ENCODE data around the gene DIP2B. TPM values are rescaled to one million over a fixed set of nuclear protein-coding genes. Genes with fewer than 3 reads are reported as not detected.

DIP2B gene
- total RNA-seq, 1 experiment from 2014 or later, result 26.1 TPM

DNA sequence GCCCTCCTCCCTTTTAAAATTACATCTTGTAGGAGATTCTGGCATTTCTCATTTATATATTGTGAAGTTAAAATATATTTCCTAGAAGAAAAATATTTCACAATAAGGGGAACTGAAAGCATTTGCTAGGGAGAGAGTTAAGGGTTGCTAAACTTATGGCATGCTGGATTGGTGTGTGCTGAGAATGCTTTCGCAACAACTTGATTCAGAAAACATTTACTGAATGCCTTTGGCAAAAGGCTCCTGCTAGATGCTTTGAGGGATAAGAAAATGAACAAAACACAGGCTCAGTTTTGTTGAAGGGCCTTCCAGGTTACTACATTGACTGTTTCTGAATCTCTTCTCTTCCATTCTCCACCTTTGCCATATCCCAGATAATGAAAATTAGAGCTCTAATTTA, 67.5 kb downstream of the DIP2B start:
- no peak for ATAC-seq

DNA sequence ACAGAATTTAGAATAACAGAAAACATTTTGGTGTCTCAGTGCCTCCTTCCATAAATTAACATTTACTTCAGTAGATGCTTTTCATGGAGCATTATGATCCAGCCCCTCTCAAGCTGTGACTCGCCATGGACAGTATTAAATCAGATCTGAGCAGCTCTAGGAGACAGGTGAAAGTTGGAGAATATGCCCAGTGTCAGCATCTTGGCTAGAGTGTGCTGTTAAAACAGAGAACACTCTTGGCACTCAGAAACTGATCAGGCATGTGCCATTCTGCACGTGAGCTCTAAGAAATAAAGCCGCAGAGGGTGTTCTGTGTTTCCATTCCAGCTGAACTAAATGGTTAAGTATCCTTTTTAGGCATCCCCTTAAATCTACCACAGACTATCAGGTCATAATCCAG, 68.0 kb downstream of the DIP2B start:
- no peaks in the 10 kb centered on the region; the same call in 1 of the 2 replicates for H3K9me3 Mint-ChIP-seq
- H3K36me3 Mint-ChIP-seq, result no peaks in the 10 kb centered on the region
- DNase-seq (ENCODE audit: low spot score) (no peak), ATAC-seq (no peak)
- ChIA-PET POLR2A (no interaction called here), CTCF (interaction anchor here (0.6 to 1.0 kb wide), 2 partner anchors 33 to 66 kb away, joined by 4 to 5 read pairs; no protein-coding TSS in a partner anchor)
- no peak overlapping the region for H3K4me3 Mint-ChIP-seq
- peaks cover 52% of the 10 kb centered on the region for H3K4me1 Mint-ChIP-seq
- H3K27me3 Mint-ChIP-seq (ENCODE audit: low read depth), result no peaks in the 10 kb centered on the region
- peak overlapping the region; percentile 9; the same call in 1 of the 2 replicates for H3K27ac Mint-ChIP-seq
- TF ChIP-seq, protein P1, sequence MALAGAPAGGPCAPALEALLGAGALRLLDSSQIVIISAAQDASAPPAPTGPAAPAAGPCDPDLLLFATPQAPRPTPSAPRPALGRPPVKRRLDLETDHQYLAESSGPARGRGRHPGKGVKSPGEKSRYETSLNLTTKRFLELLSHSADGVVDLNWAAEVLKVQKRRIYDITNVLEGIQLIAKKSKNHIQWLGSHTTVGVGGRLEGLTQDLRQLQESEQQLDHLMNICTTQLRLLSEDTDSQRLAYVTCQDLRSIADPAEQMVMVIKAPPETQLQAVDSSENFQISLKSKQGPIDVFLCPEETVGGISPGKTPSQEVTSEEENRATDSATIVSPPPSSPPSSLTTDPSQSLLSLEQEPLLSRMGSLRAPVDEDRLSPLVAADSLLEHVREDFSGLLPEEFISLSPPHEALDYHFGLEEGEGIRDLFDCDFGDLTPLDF (CRISPR knock-in tag; IDR thresholded peaks at IDR 0.05), result no peak
- TF ChIP-seq, protein P2, sequence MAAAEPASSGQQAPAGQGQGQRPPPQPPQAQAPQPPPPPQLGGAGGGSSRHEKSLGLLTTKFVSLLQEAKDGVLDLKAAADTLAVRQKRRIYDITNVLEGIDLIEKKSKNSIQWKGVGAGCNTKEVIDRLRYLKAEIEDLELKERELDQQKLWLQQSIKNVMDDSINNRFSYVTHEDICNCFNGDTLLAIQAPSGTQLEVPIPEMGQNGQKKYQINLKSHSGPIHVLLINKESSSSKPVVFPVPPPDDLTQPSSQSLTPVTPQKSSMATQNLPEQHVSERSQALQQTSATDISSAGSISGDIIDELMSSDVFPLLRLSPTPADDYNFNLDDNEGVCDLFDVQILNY (CRISPR knock-in tag; IDR thresholded peaks at IDR 0.05), result no peak
- TF ChIP-seq CREM (CRISPR knock-in tag; IDR thresholded peaks at IDR 0.05) (no peak), GABPB1 (CRISPR knock-in tag; IDR thresholded peaks at IDR 0.05) (no peak), NR2C2 (CRISPR knock-in tag; IDR thresholded peaks at IDR 0.05) (no peak), TP53 (CRISPR knock-in tag; IDR thresholded peaks at IDR 0.05) (no peak), ZNF396 (CRISPR knock-in tag; IDR thresholded peaks at IDR 0.05; ENCODE audit: borderline replicate concordance) (no peak), CREB1 (CRISPR knock-in tag; IDR thresholded peaks at IDR 0.05) (no peak), OVOL2 (CRISPR knock-in tag; IDR thresholded peaks at IDR 0.05; ENCODE audit: borderline replicate concordance) (no peak)
- TF ChIP-seq, protein P3, sequence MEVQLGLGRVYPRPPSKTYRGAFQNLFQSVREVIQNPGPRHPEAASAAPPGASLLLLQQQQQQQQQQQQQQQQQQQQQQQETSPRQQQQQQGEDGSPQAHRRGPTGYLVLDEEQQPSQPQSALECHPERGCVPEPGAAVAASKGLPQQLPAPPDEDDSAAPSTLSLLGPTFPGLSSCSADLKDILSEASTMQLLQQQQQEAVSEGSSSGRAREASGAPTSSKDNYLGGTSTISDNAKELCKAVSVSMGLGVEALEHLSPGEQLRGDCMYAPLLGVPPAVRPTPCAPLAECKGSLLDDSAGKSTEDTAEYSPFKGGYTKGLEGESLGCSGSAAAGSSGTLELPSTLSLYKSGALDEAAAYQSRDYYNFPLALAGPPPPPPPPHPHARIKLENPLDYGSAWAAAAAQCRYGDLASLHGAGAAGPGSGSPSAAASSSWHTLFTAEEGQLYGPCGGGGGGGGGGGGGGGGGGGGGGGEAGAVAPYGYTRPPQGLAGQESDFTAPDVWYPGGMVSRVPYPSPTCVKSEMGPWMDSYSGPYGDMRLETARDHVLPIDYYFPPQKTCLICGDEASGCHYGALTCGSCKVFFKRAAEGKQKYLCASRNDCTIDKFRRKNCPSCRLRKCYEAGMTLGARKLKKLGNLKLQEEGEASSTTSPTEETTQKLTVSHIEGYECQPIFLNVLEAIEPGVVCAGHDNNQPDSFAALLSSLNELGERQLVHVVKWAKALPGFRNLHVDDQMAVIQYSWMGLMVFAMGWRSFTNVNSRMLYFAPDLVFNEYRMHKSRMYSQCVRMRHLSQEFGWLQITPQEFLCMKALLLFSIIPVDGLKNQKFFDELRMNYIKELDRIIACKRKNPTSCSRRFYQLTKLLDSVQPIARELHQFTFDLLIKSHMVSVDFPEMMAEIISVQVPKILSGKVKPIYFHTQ (CRISPR knock-in tag; IDR thresholded peaks at IDR 0.05), result no peak
- TF ChIP-seq, protein P4, sequence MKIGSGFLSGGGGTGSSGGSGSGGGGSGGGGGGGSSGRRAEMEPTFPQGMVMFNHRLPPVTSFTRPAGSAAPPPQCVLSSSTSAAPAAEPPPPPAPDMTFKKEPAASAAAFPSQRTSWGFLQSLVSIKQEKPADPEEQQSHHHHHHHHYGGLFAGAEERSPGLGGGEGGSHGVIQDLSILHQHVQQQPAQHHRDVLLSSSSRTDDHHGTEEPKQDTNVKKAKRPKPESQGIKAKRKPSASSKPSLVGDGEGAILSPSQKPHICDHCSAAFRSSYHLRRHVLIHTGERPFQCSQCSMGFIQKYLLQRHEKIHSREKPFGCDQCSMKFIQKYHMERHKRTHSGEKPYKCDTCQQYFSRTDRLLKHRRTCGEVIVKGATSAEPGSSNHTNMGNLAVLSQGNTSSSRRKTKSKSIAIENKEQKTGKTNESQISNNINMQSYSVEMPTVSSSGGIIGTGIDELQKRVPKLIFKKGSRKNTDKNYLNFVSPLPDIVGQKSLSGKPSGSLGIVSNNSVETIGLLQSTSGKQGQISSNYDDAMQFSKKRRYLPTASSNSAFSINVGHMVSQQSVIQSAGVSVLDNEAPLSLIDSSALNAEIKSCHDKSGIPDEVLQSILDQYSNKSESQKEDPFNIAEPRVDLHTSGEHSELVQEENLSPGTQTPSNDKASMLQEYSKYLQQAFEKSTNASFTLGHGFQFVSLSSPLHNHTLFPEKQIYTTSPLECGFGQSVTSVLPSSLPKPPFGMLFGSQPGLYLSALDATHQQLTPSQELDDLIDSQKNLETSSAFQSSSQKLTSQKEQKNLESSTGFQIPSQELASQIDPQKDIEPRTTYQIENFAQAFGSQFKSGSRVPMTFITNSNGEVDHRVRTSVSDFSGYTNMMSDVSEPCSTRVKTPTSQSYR (CRISPR knock-in tag; IDR thresholded peaks at IDR 0.05), result no peak
- TF ChIP-seq, protein P5, sequence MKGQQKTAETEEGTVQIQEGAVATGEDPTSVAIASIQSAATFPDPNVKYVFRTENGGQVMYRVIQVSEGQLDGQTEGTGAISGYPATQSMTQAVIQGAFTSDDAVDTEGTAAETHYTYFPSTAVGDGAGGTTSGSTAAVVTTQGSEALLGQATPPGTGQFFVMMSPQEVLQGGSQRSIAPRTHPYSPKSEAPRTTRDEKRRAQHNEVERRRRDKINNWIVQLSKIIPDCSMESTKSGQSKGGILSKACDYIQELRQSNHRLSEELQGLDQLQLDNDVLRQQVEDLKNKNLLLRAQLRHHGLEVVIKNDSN (CRISPR knock-in tag; IDR thresholded peaks at IDR 0.05), result no peak
- TF ChIP-seq, protein P6, sequence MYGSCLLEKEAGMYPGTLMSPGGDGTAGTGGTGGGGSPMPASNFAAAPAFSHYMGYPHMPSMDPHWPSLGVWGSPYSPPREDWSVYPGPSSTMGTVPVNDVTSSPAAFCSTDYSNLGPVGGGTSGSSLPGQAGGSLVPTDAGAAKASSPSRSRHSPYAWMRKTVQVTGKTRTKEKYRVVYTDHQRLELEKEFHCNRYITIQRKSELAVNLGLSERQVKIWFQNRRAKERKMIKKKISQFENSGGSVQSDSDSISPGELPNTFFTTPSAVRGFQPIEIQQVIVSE (CRISPR knock-in tag; IDR thresholded peaks at IDR 0.05; ENCODE audit: borderline replicate concordance), result no peak
- TF ChIP-seq, protein P7, sequence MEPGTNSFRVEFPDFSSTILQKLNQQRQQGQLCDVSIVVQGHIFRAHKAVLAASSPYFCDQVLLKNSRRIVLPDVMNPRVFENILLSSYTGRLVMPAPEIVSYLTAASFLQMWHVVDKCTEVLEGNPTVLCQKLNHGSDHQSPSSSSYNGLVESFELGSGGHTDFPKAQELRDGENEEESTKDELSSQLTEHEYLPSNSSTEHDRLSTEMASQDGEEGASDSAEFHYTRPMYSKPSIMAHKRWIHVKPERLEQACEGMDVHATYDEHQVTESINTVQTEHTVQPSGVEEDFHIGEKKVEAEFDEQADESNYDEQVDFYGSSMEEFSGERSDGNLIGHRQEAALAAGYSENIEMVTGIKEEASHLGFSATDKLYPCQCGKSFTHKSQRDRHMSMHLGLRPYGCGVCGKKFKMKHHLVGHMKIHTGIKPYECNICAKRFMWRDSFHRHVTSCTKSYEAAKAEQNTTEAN (CRISPR knock-in tag; IDR thresholded peaks at IDR 0.05), result no peak
- TF ChIP-seq, protein P8, sequence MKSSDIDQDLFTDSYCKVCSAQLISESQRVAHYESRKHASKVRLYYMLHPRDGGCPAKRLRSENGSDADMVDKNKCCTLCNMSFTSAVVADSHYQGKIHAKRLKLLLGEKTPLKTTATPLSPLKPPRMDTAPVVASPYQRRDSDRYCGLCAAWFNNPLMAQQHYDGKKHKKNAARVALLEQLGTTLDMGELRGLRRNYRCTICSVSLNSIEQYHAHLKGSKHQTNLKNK (CRISPR knock-in tag; IDR thresholded peaks at IDR 0.05), result no peak
- TF ChIP-seq, protein P9, sequence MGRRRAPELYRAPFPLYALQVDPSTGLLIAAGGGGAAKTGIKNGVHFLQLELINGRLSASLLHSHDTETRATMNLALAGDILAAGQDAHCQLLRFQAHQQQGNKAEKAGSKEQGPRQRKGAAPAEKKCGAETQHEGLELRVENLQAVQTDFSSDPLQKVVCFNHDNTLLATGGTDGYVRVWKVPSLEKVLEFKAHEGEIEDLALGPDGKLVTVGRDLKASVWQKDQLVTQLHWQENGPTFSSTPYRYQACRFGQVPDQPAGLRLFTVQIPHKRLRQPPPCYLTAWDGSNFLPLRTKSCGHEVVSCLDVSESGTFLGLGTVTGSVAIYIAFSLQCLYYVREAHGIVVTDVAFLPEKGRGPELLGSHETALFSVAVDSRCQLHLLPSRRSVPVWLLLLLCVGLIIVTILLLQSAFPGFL (CRISPR knock-in tag; IDR thresholded peaks at IDR 0.05; ENCODE audit: borderline replicate concordance), result no peak

More for the DNA sequence above, 67.5 kb downstream of the DIP2B start:
- Mint-ChIP-seq H3K27me3 (ENCODE audit: low read depth) (no peaks in the 10 kb centered on the region), H3K9me3 (no peaks in the 10 kb centered on the region; the same call in 1 of the 2 replicates), H3K4me1 (peaks cover 53% of the 10 kb centered on the region), H3K27ac (peak overlapping the region; percentile 9), H3K4me3 (no peak overlapping the region), H3K36me3 (no peaks in the 10 kb centered on the region)
- ChIA-PET POLR2A (no interaction called here), CTCF (interaction anchor here (1.0 kb wide), 1 partner anchor 66 kb away, joined by 4 read pairs; no protein-coding TSS in a partner anchor)
- TF ChIP-seq NFATC4 (CRISPR knock-in tag; IDR thresholded peaks at IDR 0.05), result no peak
- TF ChIP-seq CREB1 (CRISPR knock-in tag; IDR thresholded peaks at IDR 0.05), result no peak
- no peak for TF ChIP-seq TEAD1 (CRISPR knock-in tag; IDR thresholded peaks at IDR 0.05)
- TF ChIP-seq CBFB (CRISPR knock-in tag; IDR thresholded peaks at IDR 0.05; ENCODE audit: low read depth), result no peak
- TF ChIP-seq, protein P5 (CRISPR knock-in tag; IDR thresholded peaks at IDR 0.05), result no peak
- no peak for TF ChIP-seq OVOL2 (CRISPR knock-in tag; IDR thresholded peaks at IDR 0.05; ENCODE audit: borderline replicate concordance)
- no peak for DNase-seq (ENCODE audit: low spot score)
